Measurements from ENCODE around the gene GRB10.
"Not testable (repeated sequence)": the region's sequence is repeated elsewhere in the genome, so short reads cannot be mapped to it uniquely, and the experiment has no call there.

The GRB10 gene

DNA sequence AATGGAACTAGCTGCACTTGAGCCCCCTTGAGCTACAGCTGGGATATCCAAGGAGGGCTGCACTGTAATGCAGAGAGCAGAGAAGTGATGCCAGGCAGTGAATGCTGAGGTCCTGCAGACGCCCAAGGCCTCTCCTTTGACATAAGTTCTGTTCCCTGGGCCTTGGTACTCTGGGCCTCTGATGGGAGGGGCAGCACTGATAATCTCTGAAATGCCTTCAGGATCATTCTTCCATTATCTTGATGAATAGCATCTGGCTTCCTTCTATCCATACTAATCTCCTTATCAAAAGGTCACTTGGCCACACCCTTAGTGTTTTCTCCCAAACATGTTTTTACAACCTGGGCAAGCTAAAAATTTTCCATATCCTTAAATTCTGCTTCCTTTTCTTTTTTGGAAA is 6.9 kb downstream of the GRB10 start:
- no peak for DNase-seq

DNA sequence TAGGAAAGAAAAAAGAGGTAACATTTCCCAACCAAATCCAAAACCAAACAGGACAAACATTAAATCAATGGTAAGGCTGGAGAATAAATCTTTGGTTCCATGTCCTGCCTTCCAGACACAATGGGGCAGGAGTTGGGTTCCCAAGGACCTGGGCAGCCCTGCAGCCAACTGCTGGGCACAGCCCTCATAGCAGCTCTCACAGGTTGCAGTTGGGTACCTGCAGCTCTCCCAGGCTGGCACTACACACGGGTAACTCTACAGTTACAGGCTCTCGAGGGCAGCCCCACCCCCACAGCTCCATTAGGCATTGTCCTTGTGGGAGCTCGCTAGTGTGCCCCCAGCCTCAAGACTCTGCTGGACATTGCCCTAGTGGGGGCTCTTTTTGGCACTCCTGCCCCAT is 7.5 kb downstream of the GRB10 start:
- DNase-seq: no peak

DNA sequence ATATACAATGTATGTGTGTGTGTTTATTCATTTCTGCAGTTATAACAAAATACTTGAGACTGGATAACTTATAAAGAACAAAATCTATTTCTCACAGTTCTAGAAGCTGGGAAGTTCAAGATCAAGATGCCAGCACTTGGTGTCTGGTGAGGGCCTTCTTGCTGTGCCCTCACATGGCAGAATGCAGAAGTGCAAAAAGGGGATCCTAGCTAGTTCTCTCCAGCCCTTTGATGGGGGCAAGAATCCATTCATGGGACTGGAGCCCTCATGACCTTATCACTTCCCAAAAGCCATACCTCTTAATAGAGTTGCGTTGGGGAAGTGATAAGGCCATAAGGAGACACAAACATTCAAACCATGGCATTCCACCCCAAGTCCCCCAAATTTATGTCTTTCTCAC is 8.4 kb downstream of the GRB10 start:
- no peak for DNase-seq

DNA sequence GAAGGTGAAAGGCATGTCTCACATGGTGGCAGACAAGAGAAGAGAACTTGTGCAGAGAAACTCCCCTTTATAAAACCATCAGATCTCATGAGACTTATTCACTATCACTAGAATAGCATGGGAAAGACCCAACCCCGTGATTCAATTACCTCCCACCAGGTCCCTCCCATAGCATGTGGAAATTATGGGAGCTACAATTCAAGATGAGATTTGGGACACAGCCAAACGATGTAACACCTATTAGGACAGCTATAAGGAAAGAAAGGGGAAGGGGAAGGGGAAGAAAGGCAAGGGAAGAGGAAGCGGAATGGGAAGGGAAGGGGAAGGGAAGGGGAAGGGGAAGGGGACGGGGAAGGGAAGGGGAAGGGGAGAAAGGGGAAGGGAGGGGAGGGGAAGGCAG is 9.6 kb downstream of the GRB10 start:
- not testable (repeated sequence) for DNase-seq

DNA sequence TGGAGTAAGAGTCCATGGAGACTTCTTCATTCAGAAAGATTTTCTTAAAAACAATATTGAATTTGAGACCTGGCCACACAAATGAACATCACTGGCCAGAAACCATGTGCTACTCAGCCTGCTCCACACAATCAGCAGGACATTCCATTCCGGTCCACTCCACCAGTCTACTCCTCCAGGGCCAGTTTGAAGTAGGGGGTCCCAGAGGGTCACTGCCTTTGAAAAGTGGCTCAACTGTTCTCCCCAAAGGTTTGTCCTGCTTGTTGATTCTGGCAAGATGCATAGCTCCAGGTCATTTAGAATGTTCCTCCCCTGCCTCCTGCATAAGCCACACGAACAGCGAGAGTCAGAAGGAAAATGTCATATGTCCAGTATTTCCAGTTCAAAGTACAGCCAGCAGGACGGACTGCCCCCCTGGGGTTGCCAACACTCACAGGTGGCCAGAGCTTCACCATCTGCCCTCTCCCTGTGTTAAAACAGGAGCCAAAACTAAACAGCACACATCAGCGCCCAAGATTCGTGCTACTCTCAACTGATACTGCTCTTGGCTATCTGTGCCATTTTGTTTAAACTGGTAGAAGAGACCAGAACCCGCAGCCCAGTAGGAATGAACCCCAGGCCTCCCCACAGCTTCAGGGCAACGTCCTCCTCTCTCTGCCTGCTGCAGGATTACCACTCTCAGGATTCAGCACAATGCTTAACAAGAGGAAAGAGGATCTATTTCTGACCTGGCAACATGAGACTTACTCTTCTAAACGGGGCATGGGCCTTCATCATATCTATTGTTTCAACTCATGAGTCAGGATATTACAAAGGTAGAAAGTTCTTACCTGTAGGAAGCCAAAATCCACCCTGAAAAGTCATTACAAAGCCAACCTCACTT is 11.3 kb downstream of the GRB10 start:
- no peak for DNase-seq

DNA sequence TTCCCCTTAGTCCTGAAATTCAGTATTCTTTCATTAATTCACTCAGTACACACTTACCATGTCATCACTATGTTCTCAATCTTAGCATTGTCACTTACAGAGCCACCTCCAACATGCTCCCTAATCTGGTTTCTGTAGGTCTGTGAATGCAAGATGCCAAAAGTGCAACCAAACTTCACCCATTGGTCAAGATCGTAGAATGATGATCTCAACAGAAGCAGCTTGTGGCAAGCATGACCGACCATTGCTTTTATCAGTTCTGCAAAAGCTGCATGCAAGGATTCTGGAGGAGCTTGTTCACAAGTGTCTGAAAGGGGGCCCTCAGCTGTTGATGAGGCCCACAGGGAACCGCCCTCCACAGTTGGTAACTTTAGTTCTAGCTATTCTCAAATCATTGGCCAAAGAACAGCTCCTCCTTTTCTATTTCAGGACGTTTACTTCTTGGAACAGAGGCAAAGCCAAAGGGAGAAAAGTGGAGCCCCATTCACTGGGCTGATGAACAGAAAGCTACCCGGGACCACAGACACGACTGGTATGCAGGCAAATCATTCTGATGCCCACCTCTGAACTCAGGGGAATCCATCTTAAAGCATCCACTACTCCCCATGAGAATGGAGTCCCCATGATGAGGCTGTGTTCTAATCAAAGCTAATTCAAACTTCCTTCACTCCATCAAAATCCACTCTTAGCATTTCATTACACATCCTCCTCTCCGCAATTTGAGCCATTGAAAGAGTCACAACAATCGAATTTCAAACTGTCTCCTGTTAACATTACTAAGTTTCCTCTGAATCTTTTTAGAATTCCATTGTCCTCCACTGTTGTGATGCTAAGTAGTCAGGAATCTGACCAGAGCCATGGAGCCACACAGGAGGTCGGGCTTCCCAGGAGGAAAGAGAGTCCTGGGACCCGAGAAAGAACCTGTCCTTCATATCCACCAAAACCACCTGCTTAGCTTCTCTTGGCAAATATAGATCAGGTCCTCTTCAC is 13.9 kb downstream of the GRB10 start:
- DNase-seq: no peak

DNA sequence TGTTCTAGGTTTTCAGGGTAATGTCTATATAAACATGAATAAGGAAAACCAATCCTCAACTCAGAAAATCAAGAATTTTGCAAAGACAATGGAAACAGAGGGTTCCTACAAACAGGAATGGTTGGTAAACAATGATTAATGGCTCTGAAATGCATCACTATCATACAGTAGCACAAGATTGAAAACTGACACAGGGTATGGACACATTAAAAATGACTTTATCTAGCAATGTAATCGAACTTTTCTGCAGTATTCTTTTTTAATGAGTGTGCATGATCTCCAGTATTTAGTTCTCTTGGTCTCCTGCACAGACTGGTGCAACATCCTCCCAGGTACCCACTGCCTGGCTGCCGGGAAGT is 15.9 kb downstream of the GRB10 start:
- DNase-seq: no peak

DNA sequence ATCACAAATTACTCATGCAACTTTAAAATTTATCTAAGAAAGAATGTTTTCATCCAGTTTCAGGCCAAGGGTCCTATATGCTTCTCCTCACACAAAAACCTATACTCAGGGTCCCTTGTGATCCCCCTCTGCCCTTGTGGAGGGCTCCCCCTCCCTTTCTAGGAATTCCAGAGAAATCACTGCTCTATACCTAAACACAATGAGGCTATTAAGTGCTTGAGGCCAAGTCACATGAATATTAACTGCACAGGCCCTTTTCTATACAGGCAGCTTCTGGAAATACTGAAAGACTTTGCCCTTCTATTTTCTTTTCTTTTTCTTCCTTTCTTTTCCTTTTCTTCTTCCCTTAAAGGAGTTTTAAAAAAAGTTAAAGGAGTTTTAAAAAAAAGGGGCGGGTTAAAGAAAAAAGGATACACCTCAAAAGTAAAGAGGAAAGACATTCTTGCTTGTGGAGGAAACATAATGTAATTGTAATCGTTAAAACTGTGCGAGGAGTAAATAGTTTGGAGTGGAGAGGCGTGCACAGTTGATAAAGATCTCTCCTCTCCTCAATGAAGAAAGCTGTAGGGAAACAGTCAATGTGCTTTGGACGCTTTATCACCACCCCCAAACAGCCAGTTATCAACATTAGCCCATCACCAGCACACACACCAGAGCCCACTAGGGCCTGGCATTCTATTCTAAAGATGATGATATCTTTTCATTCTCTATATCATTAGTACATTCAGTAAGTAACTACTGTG is 16.4 kb downstream of the GRB10 start:
- no peak for DNase-seq

DNA sequence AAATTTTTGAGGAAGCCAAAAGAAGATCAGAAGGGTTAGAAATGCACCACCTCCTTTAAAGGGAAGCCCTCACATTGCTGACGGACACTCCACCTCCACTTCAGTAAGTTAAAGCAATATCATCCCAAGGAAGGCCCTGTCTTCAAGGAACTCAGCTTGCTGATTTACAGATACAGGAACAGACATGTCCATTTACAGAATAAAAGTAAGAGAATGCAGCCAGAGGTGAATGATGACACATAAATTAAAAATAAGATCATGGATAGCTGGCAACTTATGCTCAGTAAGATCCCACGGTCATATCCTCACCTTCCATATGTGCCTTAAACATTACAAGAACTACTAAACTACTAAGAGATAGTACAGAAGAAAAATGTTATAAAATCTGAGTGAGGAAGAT is 20.4 kb downstream of the GRB10 start:
- DNase-seq: no peak

DNA sequence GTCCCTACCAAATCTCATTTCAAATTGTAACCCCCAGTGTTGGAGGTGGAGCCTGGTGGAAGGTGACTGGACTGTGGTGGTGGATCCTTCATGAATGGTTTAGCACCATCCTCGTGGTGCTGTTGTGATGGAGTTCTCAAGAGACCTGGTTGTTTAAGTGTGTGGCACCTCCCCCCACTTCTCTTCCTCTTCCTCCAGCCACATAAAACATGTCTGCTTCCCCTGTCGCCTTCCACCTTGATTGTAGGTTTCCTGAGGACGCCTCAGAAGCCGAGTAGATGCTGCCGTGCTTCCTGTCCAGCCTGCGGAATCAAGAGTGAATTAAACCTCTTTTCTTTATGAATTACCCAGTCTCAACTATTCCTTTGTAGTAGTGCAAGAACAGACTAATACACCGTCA is 21.0 kb downstream of the GRB10 start:
- DNase-seq: no peak

DNA sequence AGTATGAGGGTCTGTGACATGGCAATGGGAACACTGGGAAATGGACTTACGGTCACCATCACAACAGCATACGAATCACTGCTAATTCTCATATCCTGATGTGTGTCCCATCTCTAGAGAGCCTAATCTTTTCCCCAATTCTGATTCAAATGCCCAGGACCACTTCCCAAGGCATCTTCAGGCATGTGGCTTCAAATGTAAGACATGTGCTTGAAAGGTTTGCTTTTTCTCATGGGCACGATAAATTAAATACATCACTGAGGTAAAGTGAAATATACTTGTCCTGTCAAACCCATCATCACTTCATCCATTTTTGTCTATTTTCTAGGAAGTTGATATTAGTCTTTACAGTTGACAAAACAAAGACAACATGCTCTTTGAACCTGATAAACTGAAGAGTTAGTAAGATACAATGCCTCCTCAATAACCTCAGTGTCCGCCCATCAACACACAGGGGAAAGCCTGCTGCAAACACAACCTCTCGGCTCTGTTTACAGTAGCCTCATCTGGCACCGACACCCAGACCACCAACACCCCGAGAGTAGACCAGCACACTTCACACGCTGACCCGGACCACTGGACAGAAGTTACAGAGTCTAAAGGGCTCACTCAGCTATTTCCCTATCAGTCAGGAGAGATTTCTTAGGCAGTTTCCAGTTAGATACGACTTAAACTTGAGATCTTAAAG is 24.8 kb downstream of the GRB10 start:
- DNase-seq: no peak

DNA sequence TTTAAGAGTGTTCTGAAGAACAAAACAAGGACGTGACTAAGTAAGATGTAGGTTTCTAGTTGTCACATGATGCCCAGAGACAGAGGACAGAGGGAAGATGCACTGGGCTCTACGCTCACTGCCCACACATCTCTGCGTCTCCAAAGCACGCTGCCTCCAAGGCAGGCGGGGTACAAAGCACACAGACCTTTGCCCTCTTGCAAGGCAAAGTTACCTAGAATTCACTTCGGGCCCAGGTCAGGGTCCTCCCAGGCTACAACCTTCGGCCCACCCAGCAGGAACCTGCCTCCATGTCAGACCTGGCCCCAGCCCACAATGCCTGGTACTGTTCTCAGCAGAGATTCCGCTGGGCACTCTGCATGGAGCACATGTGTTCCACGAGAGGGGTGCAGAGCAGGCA is 26.5 kb downstream of the GRB10 start:
- no peak for DNase-seq

DNA sequence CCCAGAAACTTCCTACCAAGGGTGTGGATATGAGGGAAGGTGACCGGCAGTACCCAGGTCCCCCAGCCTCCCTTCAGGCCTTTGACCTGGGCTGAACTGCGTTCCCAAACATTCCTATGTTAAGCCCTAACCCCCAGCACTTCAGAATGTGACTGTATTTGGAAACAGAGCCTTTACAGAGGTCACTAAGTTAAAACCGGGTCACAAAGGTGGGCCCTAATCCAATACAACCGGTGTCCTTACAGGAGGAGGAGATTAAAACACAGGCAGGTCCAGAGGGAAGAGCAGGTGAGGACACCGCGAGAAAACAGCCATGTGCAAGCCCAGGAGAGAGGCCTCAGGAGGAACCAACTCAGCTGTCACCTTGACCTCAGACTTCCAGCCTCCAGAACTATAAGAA is 28.0 kb downstream of the GRB10 start:
- DNase-seq: no peak

DNA sequence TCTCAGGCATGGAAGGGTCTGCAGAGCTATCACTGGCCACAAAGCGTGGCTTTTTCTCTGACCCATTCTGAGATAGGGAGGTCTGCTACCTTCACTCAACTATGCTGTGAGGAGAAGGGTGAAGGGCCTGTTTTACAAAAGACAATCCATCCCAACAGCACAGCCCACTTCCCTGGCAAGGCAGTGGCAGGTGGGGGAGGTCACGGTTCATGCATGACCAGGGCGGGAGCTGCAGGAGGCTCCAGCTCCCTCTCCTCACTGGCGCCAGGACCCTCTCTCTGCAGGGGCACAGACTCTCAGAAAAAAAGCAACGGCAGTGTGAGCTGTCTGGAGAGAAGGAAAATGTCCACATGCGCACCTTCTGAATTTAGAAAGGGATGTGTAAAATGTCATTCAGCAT is 28.5 kb downstream of the GRB10 start:
- no peak for DNase-seq

DNA sequence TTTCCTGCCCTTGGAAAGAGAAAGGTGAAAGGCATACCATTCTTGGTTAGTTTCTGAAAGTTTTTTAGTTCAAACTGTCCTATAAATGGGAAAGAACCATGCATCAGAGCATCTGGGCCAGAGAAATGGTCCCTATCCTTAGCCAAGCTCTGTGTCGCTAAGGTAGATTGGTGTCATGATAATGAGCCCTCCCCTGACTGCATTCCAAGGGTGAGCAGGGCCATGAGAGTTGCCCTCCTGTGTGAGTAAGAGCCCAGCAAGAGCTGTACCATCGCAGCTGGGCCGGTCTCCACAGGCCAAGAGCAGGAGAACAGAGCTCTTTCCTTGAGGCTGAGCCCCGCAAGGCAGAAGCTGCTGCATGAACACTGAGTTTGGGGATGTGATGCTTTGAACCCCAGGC is 30.3 kb downstream of the GRB10 start:
- DNase-seq: no peak

DNA sequence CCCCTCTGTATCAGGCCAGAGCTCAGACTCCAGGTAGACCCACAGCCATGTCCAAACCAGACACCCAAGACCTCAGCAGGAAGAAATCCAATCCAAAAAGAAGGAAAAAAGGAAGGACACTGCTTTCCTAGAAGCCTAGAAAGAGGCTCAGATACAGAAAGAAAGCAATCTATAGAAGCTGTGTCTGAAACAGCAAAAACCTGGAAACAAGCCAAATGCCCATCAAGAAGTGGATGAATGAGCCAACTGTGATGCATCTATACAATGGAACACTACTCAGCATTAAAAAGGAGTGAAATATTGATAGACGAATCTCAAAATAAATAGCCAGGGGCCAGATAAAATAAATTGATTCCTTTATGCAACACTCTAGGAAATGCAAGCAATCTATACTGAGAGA is 31.6 kb downstream of the GRB10 start:
- no peak for DNase-seq

DNA sequence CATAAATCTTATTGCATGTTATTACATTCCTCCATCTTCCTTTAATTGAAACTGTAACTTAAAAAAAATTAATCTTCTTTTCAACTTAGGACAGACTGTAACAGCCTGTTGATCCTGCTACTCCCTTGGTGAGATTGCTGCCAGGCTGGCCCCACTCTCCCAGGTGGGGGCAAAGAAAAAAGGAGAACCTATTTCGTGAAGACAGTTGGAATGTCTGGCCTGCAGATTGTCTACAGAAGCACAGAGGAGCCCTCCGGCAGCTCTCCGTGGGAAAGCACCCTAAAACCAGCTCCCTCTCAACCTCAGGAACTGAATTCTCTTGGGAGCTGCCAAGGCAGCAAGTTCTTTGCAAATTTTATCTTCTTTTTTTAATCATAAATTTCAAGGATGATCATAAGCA is 32.8 kb downstream of the GRB10 start:
- no peak for DNase-seq

DNA sequence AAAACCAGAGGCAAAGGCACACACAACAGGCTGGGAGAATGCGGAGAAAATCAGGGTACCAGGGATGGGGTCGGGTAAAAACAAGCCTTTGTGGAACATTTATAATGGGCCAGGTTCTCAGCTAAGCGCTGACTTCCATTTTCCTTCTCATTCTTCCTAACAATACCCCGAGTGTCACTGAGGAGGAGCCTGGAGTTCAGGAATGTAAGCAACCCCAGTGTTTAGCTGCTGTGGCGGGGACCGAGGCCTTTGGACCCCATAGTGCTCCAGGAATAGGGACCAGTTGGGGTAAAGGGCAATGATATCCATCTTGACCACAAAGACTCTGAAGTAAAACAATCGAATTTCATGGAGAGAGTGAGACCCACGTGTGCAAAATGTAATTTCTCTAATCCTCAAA is 34.2 kb downstream of the GRB10 start:
- no peak for DNase-seq

DNA sequence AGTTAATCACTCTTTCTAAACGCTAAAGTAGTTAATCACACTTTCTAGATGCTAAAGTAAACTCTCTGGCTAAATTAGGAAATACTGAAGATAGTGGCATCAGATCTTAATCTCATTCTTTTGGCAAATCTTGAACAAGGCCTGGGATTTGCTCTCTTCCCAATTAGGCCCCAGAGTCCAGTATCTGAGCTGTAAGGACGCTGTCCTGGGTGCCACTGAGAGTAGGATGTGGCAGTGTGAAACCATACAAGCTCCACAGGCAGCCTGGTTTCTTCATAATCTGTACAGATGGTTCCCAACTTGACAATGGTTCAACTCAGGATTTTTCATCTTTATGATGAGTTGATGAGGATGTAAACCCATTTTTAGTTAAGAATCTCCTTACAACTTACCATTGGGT is 36.9 kb downstream of the GRB10 start:
- no peak for DNase-seq

DNA sequence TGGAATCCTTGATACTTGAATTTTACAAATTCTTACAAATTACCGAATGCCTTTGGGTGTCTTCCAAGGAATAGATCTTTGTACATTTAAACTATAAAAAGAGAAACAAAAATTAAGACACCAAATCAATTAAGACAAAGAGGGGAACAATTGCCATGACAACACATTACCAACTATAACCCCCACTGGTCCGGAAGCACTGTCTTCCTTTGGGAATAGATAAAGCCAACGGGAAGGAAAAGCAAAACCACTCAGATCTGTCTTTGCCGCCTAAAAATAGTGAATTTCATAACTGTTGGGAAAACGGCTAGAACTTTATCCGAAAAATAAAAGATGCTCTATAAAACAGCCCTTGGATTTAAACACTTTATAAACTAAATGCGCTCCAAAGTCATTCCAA is 37.4 kb downstream of the GRB10 start:
- DNase-seq: no peak

DNA sequence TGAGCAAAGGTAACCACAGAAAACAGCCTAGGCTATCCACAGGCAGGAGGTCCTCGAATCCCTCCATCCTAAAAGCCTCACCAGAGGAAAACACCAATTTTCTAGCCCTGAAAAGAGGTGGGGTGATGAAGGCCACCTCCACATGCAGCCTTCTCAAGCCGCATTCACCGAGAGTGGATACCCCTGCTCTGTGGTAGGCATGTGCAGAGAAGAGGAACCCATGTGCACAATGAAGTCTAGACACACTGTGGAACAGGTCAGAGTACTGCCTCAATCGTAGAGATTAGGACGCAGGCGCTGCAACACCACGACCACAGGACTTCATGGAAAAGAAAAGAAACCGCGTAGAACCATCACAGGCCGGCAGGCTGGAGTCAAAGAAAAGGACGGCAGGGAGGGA is 38.8 kb downstream of the GRB10 start:
- DNase-seq: no peak

DNA sequence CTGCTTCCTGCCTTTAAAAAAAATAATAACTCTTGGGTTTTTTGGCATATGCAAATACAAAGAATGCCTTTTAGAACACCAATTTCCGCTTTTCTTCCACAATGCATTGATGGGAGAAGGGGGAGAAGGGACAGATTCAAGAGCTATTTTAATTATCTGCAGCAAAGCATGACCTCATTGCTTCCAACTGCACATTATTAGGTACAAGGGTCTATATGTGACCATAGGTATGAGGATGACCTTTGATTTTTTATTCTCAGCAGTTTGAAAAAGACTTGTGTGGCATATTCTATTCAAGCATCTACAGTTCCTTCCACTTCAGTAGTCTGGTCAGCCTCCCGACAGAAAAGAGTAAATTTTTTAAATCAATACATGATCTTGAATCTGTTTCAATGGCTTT is 39.7 kb downstream of the GRB10 start:
- no peak for DNase-seq

DNA sequence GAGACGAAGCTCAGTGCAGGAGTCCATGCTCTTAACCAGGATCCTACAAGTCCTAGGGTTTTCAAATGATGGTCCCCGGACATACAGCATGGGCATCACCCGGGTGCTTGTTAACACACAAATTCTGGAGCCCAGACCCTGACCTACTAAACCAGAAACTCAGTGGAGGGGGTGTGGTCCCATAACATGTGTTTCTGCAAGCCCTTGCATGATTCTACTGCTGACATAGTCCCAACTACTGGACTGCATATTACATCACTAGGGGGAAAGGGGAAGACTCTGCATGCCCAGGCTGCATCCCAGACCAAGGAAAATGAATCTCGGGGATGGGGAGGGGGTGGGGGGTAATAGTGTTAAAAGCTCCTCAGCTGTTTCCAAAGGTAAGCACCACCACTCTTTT is 40.3 kb downstream of the GRB10 start:
- DNase-seq: no peak
